IMR-90 (cell line): Measurements from ENCODE around the gene HVCN1. TPM values are rescaled to one million over a fixed set of nuclear protein-coding genes. Genes with fewer than 3 reads are reported as not detected.

Source experiments
- ATAC-seq: fragments of 200-7000 bp; cut with Tn5 transposase; 2 replicates; pipeline ENCODE4 v1.9.1; 2020; ENCODE audit warnings: low read depth, mild to moderate bottlenecking, moderate library complexity
- BruUV-seq: library from RNA; stranded (reverse); fragments of 400-500 nt; replicated peaks from 2 replicates; lab custom pipeline; 2021; lab: Mats Ljungman, UMichigan
- CTCF ChIA-PET: fragments of 300-600 bp; formaldehyde crosslinking; extraction: SDS; loops from one replicate; lab custom pipeline; 2021; ENCODE audit warnings: antibody characterized with exemption; lab: Yijun Ruan, JAX
- POLR2A ChIA-PET: fragments of 300-600 bp; sonication (Branson Sonifier 250); formaldehyde crosslinking; loops from one replicate; lab custom pipeline; 2022; ENCODE audit warnings: antibody characterized with exemption; ENCODE audit not compliant: unreplicated experiment; lab: Charles Lee
- DNase-seq: peaks from one replicate; pipeline ENCODE4 v3.0.0; 2013
- H2AFZ ChIP-seq: replicated peaks from 2 replicates; pipeline ENCODE3; 2013; ENCODE audit warnings: low read length, mild to moderate bottlenecking; ENCODE audit not compliant: poor library complexity
- H2AK5ac ChIP-seq: 2 replicates; pipeline ENCODE4 v1.6.1; 2013; ENCODE audit warnings: low read depth, low read length, inconsistent platforms
- H2AK9ac ChIP-seq: replicated peaks from 2 replicates; pipeline ENCODE3; 2013; ENCODE audit warnings: mild to moderate bottlenecking, low read depth, low read length, moderate library complexity; ENCODE audit not compliant: poor library complexity
- H2BK120ac ChIP-seq: 2 replicates; pipeline ENCODE4 v1.6.1; 2013; ENCODE audit warnings: low read depth, low read length, inconsistent platforms
- H2BK15ac ChIP-seq: 3 replicates; pipeline ENCODE4 v1.6.1; 2013; ENCODE audit warnings: low read depth, low read length, inconsistent platforms
- H2BK20ac ChIP-seq: 2 replicates; pipeline ENCODE4 v1.6.1; 2013; ENCODE audit warnings: low read depth, mild to moderate bottlenecking, inconsistent platforms, low read length, moderate library complexity
- H2BK5ac ChIP-seq: 2 replicates; pipeline ENCODE4 v1.6.1; 2013; ENCODE audit warnings: mild to moderate bottlenecking, low read depth, low read length, inconsistent platforms; ENCODE audit not compliant: poor library complexity, severe bottlenecking
- H3K14ac ChIP-seq: replicated peaks from 2 replicates; pipeline ENCODE4 v1.6.1; 2013; ENCODE audit warnings: low read depth, low read length, inconsistent platforms
- H3K18ac ChIP-seq: 2 replicates; pipeline ENCODE4 v1.6.1; 2013; ENCODE audit warnings: low read depth, low read length, control low read depth
- H3K23ac ChIP-seq: 2 replicates; pipeline ENCODE4 v1.6.1; 2013; ENCODE audit warnings: low read depth, low read length, inconsistent platforms
- H3K27ac ChIP-seq: 2 replicates; pipeline ENCODE4 v1.5.1; 2013; ENCODE audit warnings: mild to moderate bottlenecking, control low read depth, low read length; ENCODE audit not compliant: insufficient read depth
- H3K27me3 ChIP-seq: 2 replicates; pipeline ENCODE4 v1.6.1; 2013; ENCODE audit warnings: low read length; ENCODE audit not compliant: control insufficient read depth, insufficient read depth
- H3K36me3 ChIP-seq: 2 replicates; pipeline ENCODE4 v1.6.1; 2013; ENCODE audit warnings: low read length, mixed read lengths; ENCODE audit not compliant: control insufficient read depth, insufficient read depth
- H3K4ac ChIP-seq: 2 replicates; pipeline ENCODE4 v1.6.1; 2013; ENCODE audit warnings: low read depth, low read length, inconsistent platforms
- H3K4me1 ChIP-seq: 2 replicates; pipeline ENCODE4 v1.6.1; 2013; ENCODE audit warnings: low read length, mixed read lengths; ENCODE audit not compliant: control insufficient read depth, insufficient read depth
- H3K4me2 ChIP-seq: 2 replicates; pipeline ENCODE4 v1.6.1; 2013; ENCODE audit warnings: low read depth, mild to moderate bottlenecking, control low read depth, low read length, moderate library complexity
- H3K4me3 ChIP-seq: 2 replicates; pipeline ENCODE4 v1.5.1; 2013; ENCODE audit warnings: low read depth, mild to moderate bottlenecking, control low read depth, low read length, moderate library complexity; ENCODE audit not compliant: insufficient read depth
- H3K56ac ChIP-seq: 2 replicates; pipeline ENCODE4 v1.6.1; 2013; ENCODE audit warnings: low read length, inconsistent platforms; ENCODE audit not compliant: insufficient read depth; ENCODE audit errors: extremely low read depth
- H3K79me1 ChIP-seq, 2 experiments: 2 replicates each; pipeline ENCODE4 v1.6.1; 2013; ENCODE audit warnings: low read length in 2 of 2, inconsistent platforms in 1 of 2, low read depth in 1 of 2
- H3K9ac ChIP-seq: 2 replicates; pipeline ENCODE4 v1.6.1; 2013; ENCODE audit warnings: low read depth, low read length, control low read depth
- H3K9me1 ChIP-seq: 2 replicates; pipeline ENCODE4 v1.6.1; 2013; ENCODE audit warnings: low read length, inconsistent platforms; ENCODE audit not compliant: insufficient read depth
- H3K9me3 ChIP-seq: 2 replicates; pipeline ENCODE4 v1.6.1; 2013; ENCODE audit warnings: low read length; ENCODE audit not compliant: control insufficient read depth, insufficient read depth
- H4K20me1 ChIP-seq: 2 replicates; pipeline ENCODE4 v1.6.1; 2013; ENCODE audit warnings: low read length, inconsistent platforms; ENCODE audit not compliant: insufficient read depth
- H4K5ac ChIP-seq: 2 replicates; pipeline ENCODE4 v1.6.1; 2013; ENCODE audit warnings: mild to moderate bottlenecking, low read depth, low read length, control low read depth
- H4K8ac ChIP-seq, 2 experiments: 2 replicates each; pipeline ENCODE4 v1.6.1; 2013; ENCODE audit warnings: low read depth in 2 of 2, low read length in 2 of 2, control low read depth in 1 of 2, inconsistent platforms in 1 of 2
- H4K91ac ChIP-seq: 2 replicates; pipeline ENCODE4 v1.6.1; 2013; ENCODE audit warnings: low read depth, low read length, inconsistent platforms; ENCODE audit not compliant: insufficient read depth
- BHLHE40 ChIP-seq: fragments of 150-350 bp; IDR thresholded peaks from 2 replicates; pipeline ENCODE4 v1.6.1; 2016; ENCODE audit warnings: mild to moderate bottlenecking, low read depth, low read length
- CEBPB ChIP-seq: IDR thresholded peaks from 2 replicates; pipeline ENCODE4 v1.6.1; 2012; ENCODE audit warnings: low read depth, low read length, improper control_type of control experiment
- CHD1 ChIP-seq: IDR thresholded peaks from 2 replicates; pipeline ENCODE4 v1.6.1; 2012; ENCODE audit warnings: low read depth, low read length, improper control_type of control experiment
- CTCF ChIP-seq: conservative IDR thresholded peaks from 2 replicates; pipeline ENCODE4 v1.5.1; 2012; ENCODE audit warnings: mild to moderate bottlenecking, low read depth, low read length, improper control_type of control experiment
- ELK1 ChIP-seq: fragments of 150-350 bp; IDR thresholded peaks from 2 replicates; pipeline ENCODE4 v1.6.1; 2016; ENCODE audit warnings: low read depth, mild to moderate bottlenecking, low read length, moderate library complexity, borderline replicate concordance
- FOS ChIP-seq: fragments of 150-350 bp; IDR thresholded peaks from 2 replicates; pipeline ENCODE4 v1.6.1; 2016; ENCODE audit warnings: low read depth, low read length
- MAFK ChIP-seq: IDR thresholded peaks from 2 replicates; pipeline ENCODE4 v1.6.1; 2012; ENCODE audit warnings: low read depth, low read length, improper control_type of control experiment
- MAZ ChIP-seq: IDR thresholded peaks from 2 replicates; pipeline ENCODE4 v1.6.1; 2012; ENCODE audit warnings: low read depth, mild to moderate bottlenecking, low read length, improper control_type of control experiment, moderate library complexity, borderline replicate concordance
- MXI1 ChIP-seq: IDR thresholded peaks from 2 replicates; pipeline ENCODE4 v1.6.1; 2012; ENCODE audit warnings: low read depth, mild to moderate bottlenecking, low read length, moderate library complexity, borderline replicate concordance
- NFE2L2 ChIP-seq: fragments of 150-350 bp; IDR thresholded peaks from 2 replicates; pipeline ENCODE4 v1.6.1; 2016; ENCODE audit warnings: low read depth, mild to moderate bottlenecking, low read length
- POLR2A ChIP-seq: IDR thresholded peaks from 2 replicates; pipeline ENCODE4 v1.6.1; 2012; ENCODE audit warnings: mild to moderate bottlenecking, low read depth, low read length
- RAD21 ChIP-seq: IDR thresholded peaks from 2 replicates; pipeline ENCODE4 v1.6.1; 2012; ENCODE audit warnings: low read length, improper control_type of control experiment
- RCOR1 ChIP-seq: IDR thresholded peaks from 2 replicates; pipeline ENCODE4 v1.6.1; 2012; ENCODE audit warnings: mild to moderate bottlenecking, low read length, improper control_type of control experiment; ENCODE audit not compliant: insufficient replicate concordance
- RFX5 ChIP-seq: IDR thresholded peaks from 2 replicates; pipeline ENCODE4 v1.8.0; 2012; ENCODE audit warnings: low read depth, mild to moderate bottlenecking, low read length, moderate library complexity
- SMC3 ChIP-seq: fragments of 150-350 bp; IDR thresholded peaks from 2 replicates; pipeline ENCODE4 v1.6.1; 2016; ENCODE audit warnings: low read depth, mild to moderate bottlenecking, antibody characterized with exemption, low read length, moderate library complexity
- USF2 ChIP-seq: fragments of 150-350 bp; IDR thresholded peaks from 2 replicates; pipeline ENCODE4 v1.6.1; 2017; ENCODE audit warnings: mild to moderate bottlenecking, antibody characterized with exemption, low read length, low read depth
- whole genome bisulfite sequencing, 2 experiments: methylation state at CpG; one replicate each; pipeline versions ENCODE4 v1.1.5 to v1.1.7; 2013; ENCODE audit warnings: missing lambda C conversion rate in 2 of 2; ENCODE audit not compliant: insufficient read length in 1 of 2; ENCODE audit errors: extremely low coverage in 2 of 2; 5-methylcytosine and 5-hydroxymethylcytosine counted together
- dilution Hi-C: fragments of 300-500 bp; cut with HindIII; formaldehyde crosslinking; loops from one replicate; pipeline ENCODE4 v1.14.3; 2018; ENCODE audit warnings: low sequenced_read_pairs; ENCODE audit not compliant: unreplicated experiment
- in situ Hi-C: fragments of 300-500 bp; cut with MboI; formaldehyde crosslinking; loops from 3 replicates; pipeline ENCODE4 v1.14.3; 2019; ENCODE audit warnings: low sequenced_read_pairs, inconsistent platforms, mixed read lengths
- intact Hi-C: fragments of 100-400 bp; cut with micrococcal nuclease; formaldehyde crosslinking; loops from 2 replicates; pipeline ENCODE4 v1.10.0; 2022
- polyA plus RNA-seq, 3 experiments: library from polyadenylated mRNA; depleted of rRNA; stranded (reverse); fragments of >200 nt; gene quantifications; 2 replicates each; pipeline ENCODE4 v1.2.3, GENCODE V29; 2012; ENCODE audit warnings: low replicate concordance in 1 of 3
- total RNA-seq: library from RNA; depleted of rRNA; stranded (reverse); fragments of >200 nt; gene quantifications from 2 replicates; pipeline ENCODE4 v1.2.3, GENCODE V29; 2012

HVCN1 gene
- total and polyA plus RNA-seq, 2 of the 4 experiments (the other 2 are of a cell fraction), result 1.9 to 2.0 TPM

DNA sequence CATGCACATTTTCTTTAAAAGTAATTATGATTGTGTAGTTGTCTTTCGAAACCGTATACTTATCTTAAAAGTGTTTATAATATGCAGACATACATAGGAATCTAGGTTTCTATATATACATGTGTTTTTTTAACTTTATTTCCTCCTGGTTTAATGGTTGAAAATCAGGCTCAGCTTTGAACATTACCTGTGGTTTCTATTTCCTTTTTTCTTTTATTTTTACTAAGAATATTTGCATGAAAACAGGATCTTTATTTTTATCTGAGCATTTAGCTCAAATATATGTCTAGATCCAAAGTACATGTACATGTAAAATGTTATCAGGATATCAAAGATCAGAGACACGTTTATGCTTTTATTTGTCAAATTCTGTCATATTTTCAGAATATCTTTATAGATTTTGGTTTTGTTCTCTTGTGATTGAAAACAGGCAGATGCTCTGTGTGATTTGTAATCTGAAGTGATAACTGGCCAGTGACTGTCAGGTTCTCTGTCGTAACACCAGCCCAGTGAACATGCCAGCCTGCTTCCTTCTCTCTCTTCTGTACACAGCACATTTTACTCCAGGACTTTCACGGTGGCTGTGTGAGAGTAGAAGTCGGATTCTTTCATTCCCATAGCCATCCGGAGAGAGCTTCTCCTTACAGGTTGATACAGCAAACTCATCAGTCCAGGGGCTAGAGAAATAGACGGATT is 61.3 kb downstream of the HVCN1 start:
- intact Hi-C loops, result no loop called here
- in situ Hi-C loops, result no loop called here
- H3K9me1 ChIP-seq, result no peaks in the 10 kb centered on the region
- H3K18ac ChIP-seq, result no peak overlapping the region
- TF ChIP-seq MXI1 (no peak), ELK1 (no peak), USF2 (no peak), RFX5 (no peak), SMC3 (no peak), BHLHE40 (no peak), FOS (no peak), CHD1 (no peak), CEBPB (no peak), MAFK (no peak), NFE2L2 (no peak), RAD21 (no peak), MAZ (no peak), RCOR1 (no peak), POLR2A (no peak), CTCF (no peak)
- H3K36me3 ChIP-seq, result peaks cover 4% of the 10 kb centered on the region; the same call in 1 of the 2 replicates
- H4K8ac ChIP-seq, result no peak overlapping the region
- H3K4me3 ChIP-seq, result no peak overlapping the region
- no peak overlapping the region for H2BK5ac ChIP-seq
- dilution Hi-C loops, result no loop called here
- H4K20me1 ChIP-seq, result no peaks in the 10 kb centered on the region
- H3K27me3 ChIP-seq, result no peaks in the 10 kb centered on the region
- no peak for DNase-seq
- H2BK20ac ChIP-seq, result no peak overlapping the region
- H3K9me3 ChIP-seq, result no peaks in the 10 kb centered on the region
- no peak overlapping the region for H3K27ac ChIP-seq
- H2AK9ac ChIP-seq, result no peak overlapping the region
- ATAC-seq, result no peak
- BruUV-seq, result no TSS peak
- no peak overlapping the region for H3K4ac ChIP-seq
- no peak overlapping the region for H2BK15ac ChIP-seq
- H3K56ac ChIP-seq, result no peak overlapping the region
- H4K5ac ChIP-seq, result no peak overlapping the region
- H3K79me1 ChIP-seq, result no peaks in the 10 kb centered on the region
- no peak overlapping the region for H2AK5ac ChIP-seq
- H3K14ac ChIP-seq, result no peak overlapping the region
- no peak overlapping the region for H3K23ac ChIP-seq
- H3K4me2 ChIP-seq, result no peak overlapping the region
- H3K4me1 ChIP-seq, result no peaks in the 10 kb centered on the region
- POLR2A ChIA-PET, result no interaction called here
- no peak overlapping the region for H4K91ac ChIP-seq
- H3K9ac ChIP-seq, result no peak overlapping the region
- no CpG with 5 or more reads among the region's 8 CpGs for WGBS, 2 experiments
- H2BK120ac ChIP-seq, result no peak overlapping the region
- CTCF ChIA-PET, result interaction anchor here (0.6 kb wide), 1 partner anchor 93 kb away, joined by 4 read pairs; no protein-coding TSS in a partner anchor
- no peak overlapping the region for H2AFZ ChIP-seq
